H1 (cell line): ENCODE results near the gene CXCL12. TPM values are rescaled to one million over a fixed set of nuclear protein-coding genes. Genes with fewer than 3 reads are reported as not detected.

Experiments used
- CTCF ChIA-PET: fragments of 300-600 bp; sonication (Branson Sonifier 250); formaldehyde crosslinking; loops from one replicate; lab custom pipeline; 2021; ENCODE audit not compliant: partially characterized antibody; lab: Charles Lee
- POLR2A ChIA-PET: fragments of 300-600 bp; sonication (Branson Sonifier 250); formaldehyde crosslinking; loops from one replicate; lab custom pipeline; 2021; ENCODE audit warnings: inconsistent platforms; ENCODE audit not compliant: partially characterized antibody; lab: Charles Lee
- DNase-seq, 2 experiments: peaks; one replicate each; pipeline versions ENCODE4 v3.0.0 to v3.0.0-alpha.2; 2010 to 2022; ENCODE audit warnings: low spot score in 2 of 2, low read depth in 1 of 2, mixed read lengths in 1 of 2
- FAIRE-seq: peaks from 2 replicates; lab custom pipeline; 2011; peaks lifted over from hg19 to GRCh38; lab: Jason Lieb, UNC
- H2AFZ ChIP-seq: 2 replicates; pipeline ENCODE4 v1.8.1; 2012; ENCODE audit warnings: low read length, inconsistent platforms
- H2AK5ac ChIP-seq: 2 replicates; pipeline ENCODE4 v1.6.1; 2013; ENCODE audit warnings: low read depth, low read length
- H2BK120ac ChIP-seq: replicated peaks from 2 replicates; pipeline ENCODE3; 2013; ENCODE audit warnings: low read depth, low read length, inconsistent platforms
- H2BK12ac ChIP-seq: 2 replicates; pipeline ENCODE4 v1.6.1; 2013; ENCODE audit warnings: low read depth, low read length
- H2BK15ac ChIP-seq: 2 replicates; pipeline ENCODE4 v1.6.1; 2013; ENCODE audit warnings: low read length
- H2BK20ac ChIP-seq: 2 replicates; pipeline ENCODE4 v1.6.1; 2013; ENCODE audit warnings: low read length
- H2BK5ac ChIP-seq: 2 replicates; pipeline ENCODE4 v1.6.1; 2013; ENCODE audit warnings: low read depth, low read length
- H3K14ac ChIP-seq: 2 replicates; pipeline ENCODE4 v1.6.1; 2013; ENCODE audit warnings: inconsistent platforms; ENCODE audit not compliant: insufficient read length
- H3K18ac ChIP-seq: 2 replicates; pipeline ENCODE4 v1.6.1; 2013; ENCODE audit warnings: low read length; ENCODE audit errors: extremely low read depth
- H3K23ac ChIP-seq: 2 replicates; pipeline ENCODE4 v1.6.1; 2013; ENCODE audit warnings: inconsistent platforms; ENCODE audit not compliant: insufficient read length
- H3K23me2 ChIP-seq: 2 replicates; pipeline ENCODE4 v1.6.1; 2013; ENCODE audit warnings: low read depth, low read length
- H3K27ac ChIP-seq: 2 replicates; pipeline ENCODE4 v1.6.1; 2011; ENCODE audit warnings: low read depth, low read length, inconsistent platforms
- H3K27me3 ChIP-seq, 4 experiments: replicated peaks in 1 of 4; 1 replicate in 1 of 4; 2 replicates in 3 of 4; pipeline versions ENCODE4 v1.6.1 to v1.8.1; 2011 to 2013; ENCODE audit warnings: low read length in 3 of 4, mild to moderate bottlenecking in 3 of 4, inconsistent platforms in 2 of 4, mixed read lengths in 2 of 4, moderate library complexity in 1 of 4; ENCODE audit not compliant: control insufficient read depth in 3 of 4, insufficient read depth in 3 of 4; ENCODE audit errors: extremely low read depth in 1 of 4
- H3K36me3 ChIP-seq, 4 experiments: 2 replicates each; pipeline versions ENCODE4 v1.6.1 to v1.8.1; 2011 to 2013; ENCODE audit warnings: mild to moderate bottlenecking in 4 of 4, low read length in 3 of 4, moderate library complexity in 2 of 4, control low read depth in 1 of 4, inconsistent platforms in 1 of 4; ENCODE audit not compliant: insufficient read depth in 4 of 4, control insufficient read depth in 2 of 4
- H3K4ac ChIP-seq: replicated peaks from 2 replicates; pipeline ENCODE3; 2013; ENCODE audit warnings: low read length, low read depth, mixed read lengths, inconsistent platforms; ENCODE audit not compliant: insufficient read length
- H3K4me1 ChIP-seq, 4 experiments: replicated peaks in 1 of 4; 1 replicate in 1 of 4; 2 replicates in 3 of 4; pipeline versions ENCODE4 v1.6.1 to v1.8.1; 2011 to 2013; ENCODE audit warnings: low read length in 3 of 4, inconsistent platforms in 2 of 4, mixed read lengths in 1 of 4; ENCODE audit not compliant: insufficient read depth in 4 of 4, control insufficient read depth in 3 of 4
- H3K4me2 ChIP-seq, 2 experiments: 2 replicates each; pipeline versions ENCODE4 v1.6.1 to v1.8.1; 2011 to 2013; ENCODE audit warnings: low read depth in 2 of 2, low read length in 2 of 2, control low read depth in 1 of 2, inconsistent platforms in 1 of 2, mild to moderate bottlenecking in 1 of 2; ENCODE audit not compliant: insufficient read depth in 1 of 2
- H3K4me3 ChIP-seq, 4 experiments: fragments of 200-600, 300-600 bp in 1 of 4; sonication (generic), shearing (Covaris generic), sonication (Bioruptor Twin) in 1 of 4; 2 replicates each; pipeline versions ENCODE4 v1.5.1 to v1.8.1; 2011 to 2016; ENCODE audit warnings: low read length in 4 of 4, low read depth in 3 of 4, control low read depth in 2 of 4, inconsistent platforms in 2 of 4, mild to moderate bottlenecking in 2 of 4, mixed read lengths in 1 of 4, moderate library complexity in 1 of 4; ENCODE audit not compliant: insufficient read depth in 2 of 4; ENCODE audit errors: extremely low read depth in 1 of 4
- H3K56ac ChIP-seq: replicated peaks from 2 replicates; pipeline ENCODE3; 2013; ENCODE audit warnings: low read depth, mild to moderate bottlenecking, mixed read lengths, low read length, inconsistent platforms; ENCODE audit not compliant: insufficient read length
- H3K79me1 ChIP-seq: 2 replicates; pipeline ENCODE4 v1.6.1; 2013; ENCODE audit warnings: low read depth, low read length, control low read depth
- H3K79me2 ChIP-seq, 2 experiments: 2 replicates each; pipeline versions ENCODE4 v1.6.1 to v1.8.1; 2012 to 2013; ENCODE audit warnings: low read length in 2 of 2, mild to moderate bottlenecking in 2 of 2, inconsistent platforms in 1 of 2; ENCODE audit not compliant: insufficient read depth in 2 of 2, control insufficient read depth in 1 of 2
- H3K9ac ChIP-seq, 4 experiments: replicated peaks in 1 of 4; 1 replicate in 1 of 4; 2 replicates in 3 of 4; pipeline versions ENCODE4 v1.6.1 to v1.8.1; 2011 to 2013; ENCODE audit warnings: low read depth in 3 of 4, low read length in 3 of 4, control low read depth in 2 of 4, mild to moderate bottlenecking in 2 of 4, moderate library complexity in 2 of 4, inconsistent platforms in 1 of 4; ENCODE audit errors: extremely low read depth in 1 of 4
- H3K9me3 ChIP-seq, 2 experiments: 2 replicates each; pipeline versions ENCODE4 v1.6.1 to v1.8.1; 2012 to 2013; ENCODE audit warnings: mild to moderate bottlenecking in 2 of 2, moderate library complexity in 2 of 2, control low read depth in 1 of 2, inconsistent platforms in 1 of 2, low read depth in 1 of 2, low read length in 1 of 2, mixed read lengths in 1 of 2; ENCODE audit not compliant: insufficient read depth in 2 of 2
- H4K20me1 ChIP-seq, 2 experiments: replicated peaks in 1 of 2; 2 replicates each; pipeline versions ENCODE3 to v1.8.1; 2011 to 2013; ENCODE audit warnings: inconsistent platforms in 2 of 2, low read length in 2 of 2, mild to moderate bottlenecking in 1 of 2; ENCODE audit not compliant: insufficient read depth in 2 of 2, control insufficient read depth in 1 of 2
- H4K5ac ChIP-seq: 2 replicates; pipeline ENCODE4 v1.6.1; 2013; ENCODE audit warnings: low read length, low read depth, mixed read lengths, inconsistent platforms; ENCODE audit not compliant: insufficient read length
- H4K8ac ChIP-seq: 2 replicates; pipeline ENCODE4 v1.8.0; 2013; ENCODE audit warnings: mild to moderate bottlenecking, moderate library complexity, low read length, inconsistent platforms; ENCODE audit not compliant: insufficient read depth; ENCODE audit errors: extremely low read depth
- H4K91ac ChIP-seq: replicated peaks from 2 replicates; pipeline ENCODE3; 2013; ENCODE audit warnings: low read length, mixed read lengths, inconsistent platforms; ENCODE audit not compliant: insufficient read length
- BRCA1 ChIP-seq: IDR thresholded peaks from 2 replicates; pipeline ENCODE4 v1.6.1; 2012; ENCODE audit warnings: low read depth, low read length, improper control_type of control experiment
- FOSL1 ChIP-seq: IDR thresholded peaks from 2 replicates; pipeline ENCODE4 v1.6.1; 2011; ENCODE audit warnings: mild to moderate bottlenecking, low read depth, low read length, moderate library complexity; ENCODE audit not compliant: insufficient read depth
- NANOG ChIP-seq: IDR thresholded peaks from 2 replicates; pipeline ENCODE4 v1.6.1; 2011; ENCODE audit warnings: low read length, low read depth, mild to moderate bottlenecking, inconsistent platforms; ENCODE audit not compliant: insufficient read depth, poor library complexity, severe bottlenecking
- NRF1 ChIP-seq: IDR thresholded peaks from 2 replicates; pipeline ENCODE4 v1.6.1; 2011; ENCODE audit warnings: mild to moderate bottlenecking, low read depth, low read length, improper control_type of control experiment
- SP1 ChIP-seq: IDR thresholded peaks from 2 replicates; pipeline ENCODE4 v1.6.1; 2011; ENCODE audit warnings: low read depth, low read length
- SRF ChIP-seq: IDR thresholded peaks from 2 replicates; pipeline ENCODE4 v1.6.1; 2011; ENCODE audit warnings: mild to moderate bottlenecking, low read depth, low read length, moderate library complexity
- TAF7 ChIP-seq: optimal IDR thresholded peaks from 2 replicates; pipeline ENCODE3; 2011; ENCODE audit warnings: low read depth, mild to moderate bottlenecking, inconsistent platforms, low read length, moderate library complexity, borderline replicate concordance
- WGBS, 2 experiments: shearing (Covaris generic) in 1 of 2; methylation state at CpG; one replicate each; pipeline versions ENCODE4 v1.1.6 to v1.1.7; 2013 to 2015; ENCODE audit warnings: low lambda C conversion rate in 2 of 2, mixed read lengths in 2 of 2, inconsistent platforms in 1 of 2, low coverage in 1 of 2, missing lambda C conversion rate in 1 of 2; ENCODE audit not compliant: insufficient replicate concordance in 2 of 2, insufficient coverage in 1 of 2, insufficient read length in 1 of 2; ENCODE audit errors: extremely low coverage in 1 of 2, missing lambda C conversion rate in 1 of 2; 5-methylcytosine and 5-hydroxymethylcytosine counted together
- polyA plus RNA-seq, 7 experiments: library from polyadenylated mRNA; depleted of rRNA in 3 of 7; stranded (reverse) in 5 of 7; unstranded in 2 of 7; fragments of >200 nt in 5 of 7; fragments of 200-250 nt in 2 of 7; gene quantifications; 1 replicate in 5 of 7; 2 replicates in 1 of 7; 4 replicates in 1 of 7; pipeline versions ENCODE4 v1.2.1 to v1.2.3, GENCODE V29; 2011 to 2013; ENCODE audit warnings: missing spikeins in 2 of 7, mixed read lengths in 2 of 7
- total RNA-seq: library from RNA; stranded (reverse); fragmentation: NEBNext Ultra II Directional; extraction: Animal tissue kit (Norgen Biotek cat#: 25700); gene quantifications from 2 replicates; pipeline ENCODE4 v1.2.1, GENCODE V29; 2021
- TF ChIP-seq, protein P1 (sequence below): IDR thresholded peaks from 2 replicates; pipeline ENCODE4 v1.6.1; 2012; ENCODE audit warnings: low read length, inconsistent platforms

The CXCL12 gene
- total and polyA plus RNA-seq, 2 of the 8 experiments (the other 6 are each of a cell fraction or from before 2014, with no cell fraction given): 51.4 to 53.8 TPM

DNA sequence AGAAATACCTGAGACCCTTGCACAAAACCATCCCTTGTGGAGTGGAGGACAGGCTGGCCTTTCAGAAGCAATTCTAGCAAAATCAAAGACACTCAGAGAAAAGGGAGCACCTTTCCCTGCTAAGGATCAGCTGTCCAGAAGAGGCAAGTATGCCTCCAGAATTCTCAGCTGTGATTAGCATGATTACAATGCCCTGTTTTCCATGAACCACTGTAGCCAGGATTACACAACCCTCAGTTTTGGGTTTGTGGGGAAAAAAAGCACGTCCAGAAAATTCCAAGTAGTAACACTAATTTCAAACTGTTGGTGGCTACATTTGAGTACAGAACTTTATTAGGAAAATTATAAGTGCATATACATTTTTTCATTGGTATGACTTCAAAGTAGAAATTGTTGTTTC is 15.0 kb downstream of the CXCL12 start:
- Histone ChIP-seq H4K8ac (no peak overlapping the region), H3K27ac (peak overlapping the region; percentile 85; the same call in 1 of the 2 replicates), H3K4me3 (peak overlapping the region in 1 of 4 experiments; percentile 44; a peak in 1 of 8 replicates), H3K36me3 (peaks cover 0 to 33% (median 7%) of the 10 kb centered on the region in 4 experiments; a peak in 3 of 8 replicates), H2BK15ac (peak overlapping the region; percentile 46; the same call in 1 of the 2 replicates), H3K23me2 (no peaks in the 10 kb centered on the region; the same call in 1 of the 2 replicates), H3K9me3 (no peaks in the 10 kb centered on the region), H2BK20ac (peak overlapping the region; percentile 98), H2BK120ac (peak overlapping the region; percentile 56), H3K18ac (peak overlapping the region; percentile 41), H3K14ac (no peak overlapping the region), H4K5ac (no peak overlapping the region), H3K79me2 (peaks cover 0 to 4% of the 10 kb centered on the region in 2 experiments; a peak in 1 of 4 replicates), H2BK12ac (peak overlapping the region; percentile 98), H3K4me2 (peak overlapping the region; percentile 62 to 91; a peak in 3 of 4 replicates), H2AK5ac (peak overlapping the region; percentile 91), H3K9ac (no peak overlapping the region), H2AFZ (no peak overlapping the region), H3K79me1 (no peaks in the 10 kb centered on the region; the same call in 1 of the 2 replicates), H3K4ac (peak overlapping the region; percentile 39), H3K27me3 (no peaks in the 10 kb centered on the region; a peak in 1 of 7 replicates), H4K91ac (peak overlapping the region; percentile 30), H3K56ac (no peak overlapping the region), H2BK5ac (peak overlapping the region; percentile 99; the same call in 1 of the 2 replicates), H3K4me1 (peaks cover 6 to 29% (median 19%) of the 10 kb centered on the region in 4 experiments), H4K20me1 (peaks cover 0 to 2% of the 10 kb centered on the region in 2 experiments), H3K23ac (no peak overlapping the region)
- POLR2A ChIA-PET: interaction anchor here (1.8 to 3.9 kb wide), 6 partner anchors 10 to 53 kb away, joined by 4 to 60 read pairs (median 7); partner anchors contain the start of gene CXCL12
- CTCF ChIA-PET: interaction anchor here (0.5 to 2.8 kb wide), 11 partner anchors 9 to 686 kb away, joined by 3 to 20 read pairs (median 7); partner anchors contain the start of gene CXCL12
- FAIRE-seq (no peak), DNase-seq (no peak)
- 59% methylated on average over 1 of the region's 1 CpG; no CpG with 5 or more reads in 1 of the 2 experiments for WGBS, 2 experiments
- TF ChIP-seq SP1 (no peak), TAF7 (no peak), FOSL1 (no peak), SRF (no peak), NANOG (no peak), NRF1 (no peak), BRCA1 (no peak)
- TF ChIP-seq, protein P1, sequence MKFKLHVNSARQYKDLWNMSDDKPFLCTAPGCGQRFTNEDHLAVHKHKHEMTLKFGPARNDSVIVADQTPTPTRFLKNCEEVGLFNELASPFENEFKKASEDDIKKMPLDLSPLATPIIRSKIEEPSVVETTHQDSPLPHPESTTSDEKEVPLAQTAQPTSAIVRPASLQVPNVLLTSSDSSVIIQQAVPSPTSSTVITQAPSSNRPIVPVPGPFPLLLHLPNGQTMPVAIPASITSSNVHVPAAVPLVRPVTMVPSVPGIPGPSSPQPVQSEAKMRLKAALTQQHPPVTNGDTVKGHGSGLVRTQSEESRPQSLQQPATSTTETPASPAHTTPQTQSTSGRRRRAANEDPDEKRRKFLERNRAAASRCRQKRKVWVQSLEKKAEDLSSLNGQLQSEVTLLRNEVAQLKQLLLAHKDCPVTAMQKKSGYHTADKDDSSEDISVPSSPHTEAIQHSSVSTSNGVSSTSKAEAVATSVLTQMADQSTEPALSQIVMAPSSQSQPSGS: no peak
